Fibroblast of lung (primary cell): ENCODE results near the gene GK. TPM values are rescaled to one million over a fixed set of nuclear protein-coding genes. Genes with fewer than 3 reads are reported as not detected.

Experiments
- DNase-seq, 2 donors: peaks; one replicate each; pipeline versions ENCODE4 v3.0.0 to v3.0.0-alpha.2; 2010; ENCODE audit warnings: low read depth in 2 of 2
- H2AFZ ChIP-seq: 2 replicates; pipeline ENCODE4 v1.5.1; 2012; ENCODE audit warnings: low read length, control low read depth, inconsistent platforms
- H3K27ac ChIP-seq: 2 replicates; pipeline ENCODE4 v1.5.1; 2011; ENCODE audit warnings: low read length, control low read depth; ENCODE audit not compliant: insufficient read depth
- H3K27me3 ChIP-seq: 2 replicates; pipeline ENCODE4 v1.5.1; 2011; ENCODE audit warnings: mild to moderate bottlenecking, low read length; ENCODE audit not compliant: control insufficient read depth, insufficient read depth
- H3K36me3 ChIP-seq: 2 replicates; pipeline ENCODE4 v1.5.1; 2011; ENCODE audit warnings: low read length; ENCODE audit not compliant: control insufficient read depth, insufficient read depth
- H3K4me1 ChIP-seq: 2 replicates; pipeline ENCODE4 v1.5.1; 2011; ENCODE audit warnings: low read length; ENCODE audit not compliant: control insufficient read depth, insufficient read depth; ENCODE audit errors: extremely low read depth
- H3K4me2 ChIP-seq: 2 replicates; pipeline ENCODE4 v1.5.1; 2011; ENCODE audit warnings: low read length, control low read depth; ENCODE audit not compliant: insufficient read depth; ENCODE audit errors: extremely low read depth
- H3K4me3 ChIP-seq, 4 experiments: fragments of 200-600 bp in 1 of 4; sonication (generic) in 1 of 4; replicated peaks in 1 of 4; 2 replicates each; pipeline ENCODE4 v1.5.1; 2011 to 2016; ENCODE audit warnings: low read length in 4 of 4, low read depth in 3 of 4, mild to moderate bottlenecking in 3 of 4, control low read depth in 2 of 4, inconsistent platforms in 1 of 4, mixed read lengths in 1 of 4; ENCODE audit not compliant: insufficient read depth in 1 of 4; ENCODE audit errors: control extremely low read depth in 1 of 4
- H3K79me2 ChIP-seq: 2 replicates; pipeline ENCODE4 v1.5.1; 2012; ENCODE audit warnings: mild to moderate bottlenecking, low read length, inconsistent platforms; ENCODE audit not compliant: control insufficient read depth, insufficient read depth
- H3K9ac ChIP-seq: 2 replicates; pipeline ENCODE4 v1.5.1; 2011; ENCODE audit warnings: mild to moderate bottlenecking, low read length, control low read depth; ENCODE audit not compliant: insufficient read depth
- H3K9me3 ChIP-seq: 2 replicates; pipeline ENCODE4 v1.5.1; 2012; ENCODE audit warnings: low read depth, low read length; ENCODE audit not compliant: control insufficient read depth, insufficient read depth
- H4K20me1 ChIP-seq: 2 replicates; pipeline ENCODE4 v1.5.1; 2011; ENCODE audit warnings: low read length; ENCODE audit not compliant: control insufficient read depth, insufficient read depth; ENCODE audit errors: extremely low read depth
- EZH2 ChIP-seq: IDR thresholded peaks from 2 replicates; pipeline ENCODE4 v1.5.1; 2012; ENCODE audit warnings: low read length, control low read depth, mild to moderate bottlenecking; ENCODE audit errors: missing control alignments
- polyA plus RNA-seq, 2 donors: library from polyadenylated mRNA; depleted of rRNA in 1 of 2; stranded (reverse) in 1 of 2; unstranded in 1 of 2; fragments of >200 nt; gene quantifications; 2 replicates each; pipeline ENCODE4 v1.2.1, GENCODE V29; 2011 to 2012; ENCODE audit warnings: missing spikeins in 1 of 2
- total RNA-seq: library from RNA; depleted of rRNA; stranded (reverse); fragments of >200 nt; gene quantifications from 2 replicates; pipeline ENCODE4 v1.2.1, GENCODE V29; 2014
- TF ChIP-seq, protein P1 (sequence below), 2 donors: IDR thresholded peaks in 1 of 2; conservative IDR thresholded peaks in 1 of 2; 1 replicate in 1 of 2; 2 replicates in 1 of 2; pipeline ENCODE4 v1.5.1; 2011 to 2012; ENCODE audit warnings: low read length in 2 of 2, control low read depth in 1 of 2, inconsistent platforms in 1 of 2, low read depth in 1 of 2, mild to moderate bottlenecking in 1 of 2

The GK gene
- total and polyA plus RNA-seq, 2 donors (not counting 1 experiment from before 2014, with no cell fraction given) = 11.9 to 44.4 TPM

- DNase-seq = no peak
- Histone ChIP-seq H3K79me2 (no peaks in the 10 kb centered on the region), H4K20me1 (no peaks in the 10 kb centered on the region)
Measured at GRCh38 chrX:30642642-30643041, 10.6 kb upstream of the GK start.

DNA sequence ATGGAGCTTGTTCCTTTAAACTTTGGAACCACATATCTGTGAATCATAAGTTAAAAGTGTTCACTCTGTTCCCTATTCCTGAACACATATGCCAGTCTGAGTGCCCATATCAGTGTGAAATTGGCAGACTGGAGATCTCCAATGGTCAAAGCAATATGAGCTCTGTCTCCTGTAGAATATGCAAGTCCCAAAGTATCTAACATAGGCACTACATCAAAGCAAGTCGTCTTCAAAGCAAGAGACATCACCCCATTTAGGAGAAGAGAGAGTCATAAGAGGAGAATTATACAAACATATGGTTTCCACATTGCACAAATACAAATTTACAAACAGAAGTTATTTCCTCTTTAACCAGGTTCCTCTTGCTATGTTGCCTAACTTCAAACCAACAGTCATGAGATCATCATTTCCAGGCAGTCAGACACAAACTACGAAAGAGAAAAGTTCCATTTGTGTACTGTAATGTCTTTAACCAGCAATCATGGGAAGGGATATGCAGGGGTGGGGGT, 9.9 kb upstream of the GK start:
- H3K9me3 ChIP-seq = no peaks in the 10 kb centered on the region
- no peak overlapping the region for H2AFZ ChIP-seq
- H3K4me1 ChIP-seq = no peaks in the 10 kb centered on the region
- H3K4me3 ChIP-seq = no peak overlapping the region
- H3K4me2 ChIP-seq = no peak overlapping the region
- H4K20me1 ChIP-seq = no peaks in the 10 kb centered on the region
- TF ChIP-seq, protein P1, sequence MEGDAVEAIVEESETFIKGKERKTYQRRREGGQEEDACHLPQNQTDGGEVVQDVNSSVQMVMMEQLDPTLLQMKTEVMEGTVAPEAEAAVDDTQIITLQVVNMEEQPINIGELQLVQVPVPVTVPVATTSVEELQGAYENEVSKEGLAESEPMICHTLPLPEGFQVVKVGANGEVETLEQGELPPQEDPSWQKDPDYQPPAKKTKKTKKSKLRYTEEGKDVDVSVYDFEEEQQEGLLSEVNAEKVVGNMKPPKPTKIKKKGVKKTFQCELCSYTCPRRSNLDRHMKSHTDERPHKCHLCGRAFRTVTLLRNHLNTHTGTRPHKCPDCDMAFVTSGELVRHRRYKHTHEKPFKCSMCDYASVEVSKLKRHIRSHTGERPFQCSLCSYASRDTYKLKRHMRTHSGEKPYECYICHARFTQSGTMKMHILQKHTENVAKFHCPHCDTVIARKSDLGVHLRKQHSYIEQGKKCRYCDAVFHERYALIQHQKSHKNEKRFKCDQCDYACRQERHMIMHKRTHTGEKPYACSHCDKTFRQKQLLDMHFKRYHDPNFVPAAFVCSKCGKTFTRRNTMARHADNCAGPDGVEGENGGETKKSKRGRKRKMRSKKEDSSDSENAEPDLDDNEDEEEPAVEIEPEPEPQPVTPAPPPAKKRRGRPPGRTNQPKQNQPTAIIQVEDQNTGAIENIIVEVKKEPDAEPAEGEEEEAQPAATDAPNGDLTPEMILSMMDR (conservative IDR thresholded peaks at IDR 0.05 in 1 of 2, IDR thresholded peaks at IDR 0.05 in 1 of 2; ENCODE audit: low read depth in 1 of 2, low read length in 2 of 2) = no peak
- TF ChIP-seq EZH2 = no peak
- no peaks in the 10 kb centered on the region for H3K36me3 ChIP-seq
- no peak overlapping the region for H3K9ac ChIP-seq
- no peaks in the 10 kb centered on the region for H3K27me3 ChIP-seq
- no peaks in the 10 kb centered on the region for H3K79me2 ChIP-seq
- DNase-seq = peak; percentile 9 to 88
- peak overlapping the region; percentile 69 for H3K27ac ChIP-seq

More at GRCh38 chrX:30642642-30643041, 10.6 kb upstream of the GK start:
- H3K9me3 ChIP-seq = no peaks in the 10 kb centered on the region
- H3K4me2 ChIP-seq = no peak overlapping the region
- H3K36me3 ChIP-seq = no peaks in the 10 kb centered on the region
- no peak overlapping the region for H2AFZ ChIP-seq
- peak overlapping the region; percentile 69 for H3K27ac ChIP-seq
- no peak for TF ChIP-seq EZH2
- TF ChIP-seq, protein P1 (conservative IDR thresholded peaks at IDR 0.05 in 1 of 2, IDR thresholded peaks at IDR 0.05 in 1 of 2; ENCODE audit: low read depth in 1 of 2, low read length in 2 of 2) = no peak
- H3K9ac ChIP-seq = no peak overlapping the region
- H3K27me3 ChIP-seq = no peaks in the 10 kb centered on the region
- H3K4me1 ChIP-seq = no peaks in the 10 kb centered on the region
- H3K4me3 ChIP-seq = no peak overlapping the region

DNA sequence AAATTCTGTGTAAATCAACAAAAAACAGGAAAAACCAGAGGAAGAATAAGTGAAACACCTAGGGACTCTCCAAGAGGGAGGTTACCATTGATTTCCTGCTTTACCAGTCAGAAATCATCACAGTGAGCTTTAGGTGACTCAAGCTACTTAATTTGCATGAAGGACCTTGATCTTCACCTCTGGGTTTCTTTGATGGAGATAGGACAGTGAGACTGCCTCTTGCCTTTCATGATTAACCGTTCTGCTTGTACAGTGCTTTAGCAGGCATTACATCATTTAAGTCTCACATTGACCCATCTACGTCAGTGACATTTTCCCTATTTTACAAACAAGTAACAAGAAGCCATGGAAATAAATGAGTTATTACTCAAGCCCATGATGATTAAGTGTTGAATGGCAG, 3.4 kb upstream of the GK start:
- TF ChIP-seq, protein P1 (conservative IDR thresholded peaks at IDR 0.05 in 1 of 2, IDR thresholded peaks at IDR 0.05 in 1 of 2; ENCODE audit: low read depth in 1 of 2, low read length in 2 of 2) = no peak
- no peak for TF ChIP-seq EZH2
- H3K4me2 ChIP-seq = no peak overlapping the region
- H3K9ac ChIP-seq = no peak overlapping the region
- DNase-seq = peak in 1 of 2 donors; percentile 63
- H3K79me2 ChIP-seq = peaks cover 6% of the 10 kb centered on the region
- H3K4me3 ChIP-seq = no peak overlapping the region
- H3K36me3 ChIP-seq = no peaks in the 10 kb centered on the region
- H3K27me3 ChIP-seq = no peaks in the 10 kb centered on the region
- H4K20me1 ChIP-seq = no peaks in the 10 kb centered on the region
- no peaks in the 10 kb centered on the region for H3K9me3 ChIP-seq
- H2AFZ ChIP-seq = no peak overlapping the region
- H3K4me1 ChIP-seq = peaks cover 5% of the 10 kb centered on the region
- no peak overlapping the region for H3K27ac ChIP-seq
